ENCODE data around the gene ZNF354C.
A peak's percentile ranks its signal among the peaks of the same experiment; 100 is the strongest.
"Not testable (repeated sequence)": the region's sequence is repeated elsewhere in the genome, so short reads cannot be mapped to it uniquely, and the experiment has no call there.

Gene ZNF354C

GRCh38 chr5:179060116-179061008, at the start of gene ZNF354C:
ZNF354C (plus strand) TSS chr5:179060373; CDS start chr5:179062069, 1,696 bp downstream.
- DNase-seq (ENCODE audit: low read depth in 2 of 2): peak; percentile 80 to 83

GRCh38 chr5:179023528-179024189, 36.5 kb upstream of the ZNF354C start, which contains the start of gene ZNF879:
ZNF879 (plus strand) TSS chr5:179023804; CDS start chr5:179025005, 1,201 bp downstream.
- DNase-seq (ENCODE audit: low read depth in 2 of 2): peak; percentile 89 to 91

GRCh38 chr5:179033004-179033580, 27.1 kb upstream of the ZNF354C start:
- DNase-seq (ENCODE audit: low read depth in 2 of 2): no peak

- no peak for DNase-seq (ENCODE audit: low read depth in 2 of 2)
Observed at GRCh38 chr5:179044765-179045164, 15.4 kb upstream of the ZNF354C start.

- DNase-seq (ENCODE audit: low read depth in 2 of 2): no peak
Observed at GRCh38 chr5:179051784-179052183, 8.4 kb upstream of the ZNF354C start.

- DNase-seq (ENCODE audit: low read depth in 2 of 2): no peak
Observed at GRCh38 chr5:179054036-179054785, 6.0 kb upstream of the ZNF354C start.

- no peak for DNase-seq (ENCODE audit: low read depth in 2 of 2)
Observed at GRCh38 chr5:179054876-179055275, 5.3 kb upstream of the ZNF354C start.

- no peak for DNase-seq (ENCODE audit: low read depth in 2 of 2)
Observed at GRCh38 chr5:179055436-179055835, 4.7 kb upstream of the ZNF354C start.

- DNase-seq (ENCODE audit: low read depth in 2 of 2): no peak
Observed at GRCh38 chr5:179055841-179056240, 4.3 kb upstream of the ZNF354C start.

- no peak for DNase-seq (ENCODE audit: low read depth in 2 of 2)
Observed at GRCh38 chr5:179061025-179061424, 852 bp downstream of the ZNF354C start.

- no peak for DNase-seq (ENCODE audit: low read depth in 2 of 2)
Observed at GRCh38 chr5:179065703-179066102, 5.5 kb downstream of the ZNF354C start.

- no peak for DNase-seq (ENCODE audit: low read depth in 2 of 2)
Observed at GRCh38 chr5:179079165-179079987, 19.2 kb downstream of the ZNF354C start.

GRCh38 chr5:179080724-179081123, 20.6 kb downstream of the ZNF354C start:
- DNase-seq (ENCODE audit: low read depth in 2 of 2): no peak

GRCh38 chr5:179089502-179089901, 29.3 kb downstream of the ZNF354C start:
- no peak for DNase-seq (ENCODE audit: low read depth in 2 of 2)

GRCh38 chr5:179101282-179101681, 41.1 kb downstream of the ZNF354C start:
- not testable (repeated sequence) for DNase-seq (ENCODE audit: low read depth in 2 of 2)

GRCh38 chr5:179110528-179110927, 50.4 kb downstream of the ZNF354C start:
- DNase-seq (ENCODE audit: low read depth in 2 of 2): no peak

GRCh38 chr5:179111267-179112207, 51.4 kb downstream of the ZNF354C start:
- no peak for DNase-seq (ENCODE audit: low read depth in 2 of 2)

GRCh38 chr5:179112469-179113142, 52.4 kb downstream of the ZNF354C start:
- DNase-seq (ENCODE audit: low read depth in 2 of 2): no peak

GRCh38 chr5:179113143-179113530, 53.0 kb downstream of the ZNF354C start:
- no peak for DNase-seq (ENCODE audit: low read depth in 2 of 2)

All from fibroblast of skin of left quadriceps (primary cell).